Measurements from ENCODE around the gene C1orf105. TPM values are rescaled to one million over a fixed set of nuclear protein-coding genes. Genes with fewer than 3 reads are reported as not detected.

C1orf105 gene
- total and polyA plus RNA-seq, 2 of the 13 experiments (the other 11 are each of a cell fraction or from before 2014, with no cell fraction given): 0.15 to 0.45 TPM

GRCh38 chr1:172473302-172473701 is 52.8 kb downstream of the C1orf105 start:
- Histone ChIP-seq H3K36me3 (replicated peaks in 1 of 2; ENCODE audit: control insufficient read depth in 1 of 2, insufficient read depth in 2 of 2, low read length in 2 of 2) (no peaks in the 10 kb centered on the region), H4K20me1 (ENCODE audit: insufficient read depth, low read length) (no peaks in the 10 kb centered on the region), H3K4me3 (replicated peaks in 1 of 3; ENCODE audit: insufficient read depth in 1 of 3, low read depth in 2 of 3, low read length in 3 of 3) (no peak overlapping the region), H3K9me3 (ENCODE audit: low read length) (no peaks in the 10 kb centered on the region), H3K27me3 (ENCODE audit: control insufficient read depth in 1 of 2, insufficient read depth in 2 of 2, low read length in 2 of 2) (no peaks in the 10 kb centered on the region), H3K27ac (ENCODE audit: extremely low read length, insufficient read depth, low read length) (no peak overlapping the region), H3K79me2 (ENCODE audit: insufficient read depth, low read length) (no peaks in the 10 kb centered on the region), H3K4me1 (ENCODE audit: insufficient read depth, low read length) (peaks cover 74% of the 10 kb centered on the region), H3K9ac (ENCODE audit: insufficient read depth, low read depth, low read length) (no peak overlapping the region), H3K4me2 (ENCODE audit: low read depth, low read length) (no peak overlapping the region), H2AFZ (ENCODE audit: low read length) (no peak overlapping the region)
- no peak for ATAC-seq
- WGBS (ENCODE audit: low lambda C conversion rate): 88% methylated on average over 3 of the region's 3 CpGs
- BruUV-seq (replicated peaks): no TSS peak
- intact Hi-C loops (cut with micrococcal nuclease; ENCODE audit: unreplicated experiment) (no loop called here), in situ Hi-C loops (cut with HindIII; ENCODE audit: extremely low pct_ligation_motif_present, low pct_unique_long_range_greater_than_20kb) (loop anchor here (5.0 kb wide), 1 partner anchor 59 kb away; the partner anchor contains the start of gene SUCO)
- DNase-seq (ENCODE audit: low spot score): no peak
- ChIA-PET POLR2A (interaction anchor here (1.2 to 2.5 kb wide), 2 partner anchors 9 to 59 kb away, joined by 3 to 13 read pairs; partner anchors contain the start of gene SUCO), CTCF (ENCODE audit: low intra/inter-chr PET ratio, low total read pairs) (no interaction called here)
- FAIRE-seq: no peak
- no peak for TF ChIP-seq GATAD1 (CRISPR knock-in tag; IDR thresholded peaks at IDR 0.05)
- TF ChIP-seq THAP8 (CRISPR knock-in tag; IDR thresholded peaks at IDR 0.05; ENCODE audit: borderline replicate concordance): no peak
- TF ChIP-seq SIN3B (IDR thresholded peaks at IDR 0.05; ENCODE audit: low read length): no peak
- TF ChIP-seq, protein P1, sequence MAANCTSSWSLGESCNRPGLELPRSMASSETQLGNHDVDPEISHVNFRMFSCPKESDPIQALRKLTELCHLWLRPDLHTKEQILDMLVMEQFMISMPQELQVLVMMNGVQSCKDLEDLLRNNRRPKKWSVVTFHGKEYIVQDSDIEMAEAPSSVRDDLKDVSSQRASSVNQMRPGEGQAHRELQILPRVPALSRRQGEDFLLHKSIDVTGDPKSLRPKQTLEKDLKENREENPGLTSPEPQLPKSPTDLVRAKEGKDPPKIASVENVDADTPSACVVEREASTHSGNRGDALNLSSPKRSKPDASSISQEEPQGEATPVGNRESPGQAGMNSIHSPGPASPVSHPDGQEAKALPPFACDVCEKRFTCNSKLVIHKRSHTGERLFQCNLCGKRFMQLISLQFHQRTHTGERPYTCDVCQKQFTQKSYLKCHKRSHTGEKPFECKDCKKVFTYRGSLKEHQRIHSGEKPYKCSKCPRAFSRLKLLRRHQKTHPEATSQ (CRISPR knock-in tag; IDR thresholded peaks at IDR 0.05; ENCODE audit: borderline replicate concordance): no peak
- TF ChIP-seq IRX3 (CRISPR knock-in tag; IDR thresholded peaks at IDR 0.05; ENCODE audit: borderline replicate concordance, low read depth): no peak
- no peak for TF ChIP-seq ZBTB40 (IDR thresholded peaks at IDR 0.05)
- no peak for TF ChIP-seq ZBTB40 (CRISPR knock-in tag; IDR thresholded peaks at IDR 0.05)
- TF ChIP-seq NR2F2 (IDR thresholded peaks at IDR 0.05; ENCODE audit: borderline replicate concordance, low read depth): no peak
- no peak for TF ChIP-seq ZFP36 (IDR thresholded peaks at IDR 0.05; ENCODE audit: borderline replicate concordance, low read depth, low read length, partially characterized antibody)
- no peak for TF ChIP-seq ZNF460 (CRISPR knock-in tag; IDR thresholded peaks at IDR 0.05; ENCODE audit: borderline replicate concordance)
- TF ChIP-seq, protein P2, sequence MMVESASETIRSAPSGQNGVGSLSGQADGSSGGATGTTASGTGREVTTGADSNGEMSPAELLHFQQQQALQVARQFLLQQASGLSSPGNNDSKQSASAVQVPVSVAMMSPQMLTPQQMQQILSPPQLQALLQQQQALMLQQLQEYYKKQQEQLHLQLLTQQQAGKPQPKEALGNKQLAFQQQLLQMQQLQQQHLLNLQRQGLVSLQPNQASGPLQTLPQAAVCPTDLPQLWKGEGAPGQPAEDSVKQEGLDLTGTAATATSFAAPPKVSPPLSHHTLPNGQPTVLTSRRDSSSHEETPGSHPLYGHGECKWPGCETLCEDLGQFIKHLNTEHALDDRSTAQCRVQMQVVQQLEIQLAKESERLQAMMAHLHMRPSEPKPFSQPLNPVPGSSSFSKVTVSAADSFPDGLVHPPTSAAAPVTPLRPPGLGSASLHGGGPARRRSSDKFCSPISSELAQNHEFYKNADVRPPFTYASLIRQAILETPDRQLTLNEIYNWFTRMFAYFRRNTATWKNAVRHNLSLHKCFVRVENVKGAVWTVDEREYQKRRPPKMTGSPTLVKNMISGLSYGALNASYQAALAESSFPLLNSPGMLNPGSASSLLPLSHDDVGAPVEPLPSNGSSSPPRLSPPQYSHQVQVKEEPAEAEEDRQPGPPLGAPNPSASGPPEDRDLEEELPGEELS (CRISPR knock-in tag; IDR thresholded peaks at IDR 0.05): no peak
- TF ChIP-seq CC2D1A (CRISPR knock-in tag; IDR thresholded peaks at IDR 0.05): no peak

All from HepG2 (cell line).